Esophagus (tissue), 2 donors: ENCODE results near the gene WDR47. TPM values are rescaled to one million over a fixed set of nuclear protein-coding genes. Genes with fewer than 3 reads are reported as not detected.
"Not testable (repeated sequence)": the region's sequence is repeated elsewhere in the genome, so short reads cannot be mapped to it uniquely, and the experiment has no call there.

Experiments used
- H3K27ac ChIP-seq, 2 donors: one replicate each; pipeline ENCODE4 v1.5.1; 2013; ENCODE audit warnings: low read depth in 2 of 2, mild to moderate bottlenecking in 2 of 2, inconsistent platforms in 1 of 2, low read length in 1 of 2, moderate library complexity in 1 of 2
- H3K27me3 ChIP-seq, 2 donors: one replicate each; pipeline ENCODE4 v1.6.1; 2013; ENCODE audit warnings: low read length in 2 of 2, control low read depth in 1 of 2, mild to moderate bottlenecking in 1 of 2; ENCODE audit not compliant: insufficient read depth in 2 of 2, control insufficient read depth in 1 of 2
- H3K36me3 ChIP-seq, 2 donors: one replicate each; pipeline ENCODE4 v1.6.1; 2013; ENCODE audit warnings: low read length in 1 of 2; ENCODE audit not compliant: control insufficient read depth in 2 of 2, insufficient read depth in 2 of 2
- H3K4me1 ChIP-seq, 2 donors: one replicate each; pipeline ENCODE4 v1.6.1; 2013; ENCODE audit warnings: low read length in 1 of 2; ENCODE audit not compliant: control insufficient read depth in 2 of 2, insufficient read depth in 2 of 2
- H3K4me3 ChIP-seq, 2 donors: one replicate each; pipeline ENCODE4 v1.5.1; 2013; ENCODE audit warnings: low read length in 2 of 2, mild to moderate bottlenecking in 2 of 2, low read depth in 1 of 2, moderate library complexity in 1 of 2
- H3K9me3 ChIP-seq, 2 donors: one replicate each; pipeline ENCODE4 v1.6.1; 2013; ENCODE audit warnings: mild to moderate bottlenecking in 2 of 2, low read depth in 1 of 2, low read length in 1 of 2, moderate library complexity in 1 of 2; ENCODE audit not compliant: control insufficient read depth in 2 of 2, insufficient read depth in 1 of 2
- WGBS, 2 donors: extraction: QIAGEN DNeasy Blood & Tissue Kit; methylation state at CpG; one replicate each; pipeline ENCODE4 v1.1.7; 2013; 5-methylcytosine and 5-hydroxymethylcytosine counted together
- polyA plus RNA-seq, 2 donors: library from polyadenylated mRNA; stranded (reverse); fragments of 200-250 nt; gene quantifications; one replicate each; pipeline ENCODE4 v1.2.3, GENCODE V29; 2013
- donor health status: healthy with polysubstance abuse.
- donor health status: Bipolar disorder and iron deficiency.

Gene WDR47
- polyA plus RNA-seq, 2 donors, result 6.4 to 8.4 TPM

GRCh38 chr1:108955881-108956280 lies 86.0 kb downstream of the WDR47 start:
- Histone ChIP-seq H3K27ac (no peak overlapping the region), H3K36me3 (peaks cover 3% of the 10 kb centered on the region in 2 donors), H3K4me1 (no peaks in the 10 kb centered on the region), H3K27me3 (no peaks in the 10 kb centered on the region), H3K9me3 (no peaks in the 10 kb centered on the region), H3K4me3 (no peak overlapping the region)
- WGBS, 2 donors, result 69% methylated on average over 3 of the region's 3 CpGs

GRCh38 chr1:108955111-108955510 lies 86.8 kb downstream of the WDR47 start:
- Histone ChIP-seq H3K4me3 (no peak overlapping the region), H3K36me3 (peaks cover 3% of the 10 kb centered on the region in 2 donors), H3K27ac (no peak overlapping the region), H3K4me1 (no peaks in the 10 kb centered on the region), H3K9me3 (no peaks in the 10 kb centered on the region), H3K27me3 (no peaks in the 10 kb centered on the region)
- 96 to 98% methylated on average over 3 of the region's 3 CpGs for WGBS, 2 donors

GRCh38 chr1:108953452-108953851 lies 88.5 kb downstream of the WDR47 start:
- Histone ChIP-seq H3K27ac (no peak overlapping the region), H3K9me3 (no peaks in the 10 kb centered on the region), H3K4me3 (no peak overlapping the region), H3K36me3 (peaks cover 3% of the 10 kb centered on the region in 2 donors), H3K27me3 (no peaks in the 10 kb centered on the region), H3K4me1 (no peaks in the 10 kb centered on the region)
- WGBS, 2 donors, result 79 to 90% methylated on average over 6 of the region's 6 CpGs

- H3K27ac ChIP-seq, result no peak overlapping the region
- 97 to 98% methylated on average over 3 of the region's 3 CpGs for WGBS, 2 donors
These were observed 90.7 kb downstream of the WDR47 start for GRCh38 chr1:108951242-108951641.

GRCh38 chr1:108949044-108949443 lies 92.9 kb downstream of the WDR47 start:
- 82 to 83% methylated on average over 4 of the region's 4 CpGs for WGBS, 2 donors
- Histone ChIP-seq H3K4me1 (no peaks in the 10 kb centered on the region), H3K27me3 (no peaks in the 10 kb centered on the region), H3K27ac (no peak overlapping the region), H3K36me3 (peaks cover 0 to 3% of the 10 kb centered on the region in 2 donors), H3K9me3 (no peaks in the 10 kb centered on the region), H3K4me3 (no peak overlapping the region)

More at GRCh38 chr1:108951242-108951641, 90.7 kb downstream of the WDR47 start:
- Histone ChIP-seq H3K27me3 (no peaks in the 10 kb centered on the region), H3K4me1 (no peaks in the 10 kb centered on the region), H3K36me3 (peaks cover 3 to 6% of the 10 kb centered on the region in 2 donors), H3K9me3 (no peaks in the 10 kb centered on the region), H3K4me3 (no peak overlapping the region)

- WGBS, 2 donors, result 14 to 24% methylated on average over 6 of the region's 6 CpGs
- Histone ChIP-seq H3K27me3 (no peaks in the 10 kb centered on the region), H3K4me3 (peak overlapping the region in 1 of 2 donors; percentile 4), H3K36me3 (peaks cover 0 to 3% of the 10 kb centered on the region in 2 donors), H3K27ac (peak overlapping the region; percentile 52 to 68), H3K4me1 (no peaks in the 10 kb centered on the region), H3K9me3 (no peaks in the 10 kb centered on the region)
These were observed 93.9 kb downstream of the WDR47 start for GRCh38 chr1:108947871-108948525.

- H3K4me3 ChIP-seq, result no peak overlapping the region
- no peaks in the 10 kb centered on the region for H3K27me3 ChIP-seq
- no peaks in the 10 kb centered on the region for H3K4me1 ChIP-seq
- H3K36me3 ChIP-seq, result peaks cover 16 to 20% of the 10 kb centered on the region in 2 donors
- H3K9me3 ChIP-seq, result no peaks in the 10 kb centered on the region
- H3K27ac ChIP-seq, result no peak overlapping the region
- 94 to 96% methylated on average over 9 of the region's 9 CpGs for WGBS, 2 donors
These were observed 105.7 kb downstream of the WDR47 start for GRCh38 chr1:108936170-108936569.

- no peaks in the 10 kb centered on the region for H3K9me3 ChIP-seq
- no peak overlapping the region for H3K4me3 ChIP-seq
- no peak overlapping the region for H3K27ac ChIP-seq
- no peaks in the 10 kb centered on the region for H3K4me1 ChIP-seq
- WGBS, 2 donors, result 83 to 90% methylated on average over 5 of the region's 5 CpGs
- no peaks in the 10 kb centered on the region for H3K27me3 ChIP-seq
- peaks cover 17 to 20% of the 10 kb centered on the region in 2 donors for H3K36me3 ChIP-seq
These were observed 108.0 kb downstream of the WDR47 start for GRCh38 chr1:108933944-108934343.

GRCh38 chr1:108927565-108927964 lies 114.3 kb downstream of the WDR47 start:
- not testable (repeated sequence) for H3K27me3 ChIP-seq, H3K9me3 ChIP-seq, H3K4me3 ChIP-seq, H3K36me3 ChIP-seq, H3K4me1 ChIP-seq, H3K27ac ChIP-seq
- 98 to 100% methylated on average over 1 of the region's 1 CpG for WGBS, 2 donors

- H3K36me3 ChIP-seq, result peaks cover 0 to 9% of the 10 kb centered on the region in 2 donors
These were observed 116.0 kb downstream of the WDR47 start for GRCh38 chr1:108925920-108926319.

More at GRCh38 chr1:108925920-108926319, 116.0 kb downstream of the WDR47 start:
- Histone ChIP-seq H3K4me3 (no peak overlapping the region), H3K27me3 (no peaks in the 10 kb centered on the region), H3K27ac (no peak overlapping the region), H3K4me1 (no peaks in the 10 kb centered on the region), H3K9me3 (no peaks in the 10 kb centered on the region)
- WGBS, 2 donors, result 97 to 98% methylated on average over 2 of the region's 2 CpGs
